Endothelial cell (in vitro differentiated cells): ENCODE data around the gene PLD2. TPM values are rescaled to one million over a fixed set of nuclear protein-coding genes. Genes with fewer than 3 reads are reported as not detected.

ENCODE experiments used
- DNase-seq: peaks from one replicate; pipeline ENCODE4 v3.0.0; 2021; ENCODE audit warnings: low spot score
- H3K27ac Mint-ChIP-seq: one replicate; pipeline ENCODE4 v1.8.0; 2021; ENCODE audit warnings: mixed read lengths, inconsistent platforms; ENCODE audit not compliant: unreplicated experiment
- H3K27me3 Mint-ChIP-seq: one replicate; pipeline ENCODE4 v1.8.0; 2021; ENCODE audit warnings: mild to moderate bottlenecking, moderate library complexity, mixed read lengths, inconsistent platforms; ENCODE audit not compliant: unreplicated experiment
- H3K36me3 Mint-ChIP-seq: one replicate; pipeline ENCODE4 v1.8.0; 2021; ENCODE audit warnings: mild to moderate bottlenecking, low read depth, mixed read lengths, inconsistent platforms; ENCODE audit not compliant: unreplicated experiment
- H3K4me1 Mint-ChIP-seq: one replicate; pipeline ENCODE4 v1.8.0; 2021; ENCODE audit warnings: mild to moderate bottlenecking, mixed read lengths, inconsistent platforms; ENCODE audit not compliant: unreplicated experiment
- H3K4me3 Mint-ChIP-seq: one replicate; pipeline ENCODE4 v1.8.0; 2021; ENCODE audit warnings: mild to moderate bottlenecking, mixed read lengths, inconsistent platforms; ENCODE audit not compliant: unreplicated experiment
- H3K9me3 Mint-ChIP-seq: one replicate; pipeline ENCODE4 v1.8.0; 2021; ENCODE audit warnings: mixed read lengths, inconsistent platforms; ENCODE audit not compliant: unreplicated experiment
- CTCF ChIP-seq: fragments of 200-600 bp; sonication (generic); IDR thresholded peaks from one replicate; pipeline ENCODE4 v1.5.0; 2021; ENCODE audit warnings: antibody characterized with exemption; ENCODE audit not compliant: unreplicated experiment
- total RNA-seq: library from RNA; stranded (reverse); fragmentation: NEBNext Ultra II Directional; extraction: Animal tissue kit (Norgen Biotek cat#: 25700); gene quantifications from one replicate; pipeline ENCODE4 v1.2.1, GENCODE V29; 2021; ENCODE audit not compliant: unreplicated experiment

Gene PLD2
- total RNA-seq, 1 donor from 2014 or later, result 86.5 TPM

DNA sequence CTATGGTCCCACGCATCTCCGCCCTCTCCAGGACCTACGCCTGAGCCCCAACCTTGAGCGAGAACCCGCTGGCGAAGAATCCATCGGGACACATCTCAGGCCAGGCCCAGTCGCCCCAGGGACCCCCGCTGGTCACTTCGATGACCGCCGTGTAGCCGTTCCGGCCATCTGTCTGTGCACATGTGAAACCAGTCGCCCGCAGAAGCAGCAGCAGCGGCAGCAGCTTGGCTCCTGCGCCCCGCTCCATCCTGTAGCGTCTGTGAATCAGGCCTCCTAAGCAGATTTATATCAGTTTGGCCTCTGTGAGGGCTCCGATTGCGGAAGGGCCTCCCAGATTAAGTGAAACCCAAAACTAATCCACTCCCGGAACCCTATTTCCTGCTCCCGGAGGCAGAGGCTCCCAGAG, 20.8 kb upstream of the PLD2 start, which contains the start of gene VMO1:
Gene VMO1 (minus strand): TSS at position 259 of the 406 bp plus-strand sequence. CDS start 12 bp downstream, at position 247.
- no peak for DNase-seq
- H3K36me3 Mint-ChIP-seq, result peaks cover 3% of the 10 kb centered on the region
- H3K9me3 Mint-ChIP-seq, result no peaks in the 10 kb centered on the region
- H3K27me3 Mint-ChIP-seq, result peaks cover 9% of the 10 kb centered on the region
- no peak within 1 kb of the TSS for H3K4me3 Mint-ChIP-seq
- H3K27ac Mint-ChIP-seq, result no peak within 1 kb of the TSS
- peaks cover 8% of the 10 kb centered on the region for H3K4me1 Mint-ChIP-seq
- no peak for TF ChIP-seq CTCF

DNA sequence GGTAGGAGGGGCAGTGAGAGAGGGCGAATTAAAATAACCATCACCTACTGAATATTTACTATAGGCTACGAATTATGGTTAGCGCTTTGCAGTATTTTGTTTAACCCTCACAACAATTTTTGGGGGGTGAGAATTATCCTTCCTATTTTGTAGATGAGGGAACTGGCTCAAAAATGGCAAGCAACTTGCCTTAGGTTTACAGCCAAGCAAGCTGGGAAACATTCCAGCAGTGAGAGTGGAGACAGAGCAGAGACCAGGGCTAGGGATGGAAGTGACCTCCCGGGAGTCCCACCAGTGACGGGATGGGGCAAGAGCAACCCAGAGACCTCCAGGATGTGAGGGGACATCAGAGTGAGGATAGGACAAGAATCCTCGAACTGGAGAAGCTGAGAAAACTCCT, 20.4 kb upstream of the PLD2 start:
- Mint-ChIP-seq H3K27me3 (peaks cover 11% of the 10 kb centered on the region), H3K9me3 (no peaks in the 10 kb centered on the region), H3K27ac (no peak overlapping the region), H3K4me3 (no peak overlapping the region), H3K36me3 (peaks cover 3% of the 10 kb centered on the region), H3K4me1 (peaks cover 8% of the 10 kb centered on the region)
- DNase-seq, result no peak
- no peak for TF ChIP-seq CTCF

GRCh38 chr17:4788159-4788806, 18.7 kb upstream of the PLD2 start:
- no peak for TF ChIP-seq CTCF
- Mint-ChIP-seq H3K27me3 (peaks cover 8% of the 10 kb centered on the region), H3K4me3 (peak overlapping the region; percentile 73), H3K36me3 (peaks cover 3% of the 10 kb centered on the region), H3K4me1 (peaks cover 8% of the 10 kb centered on the region), H3K9me3 (no peaks in the 10 kb centered on the region), H3K27ac (no peak overlapping the region)
- no peak for DNase-seq

GRCh38 chr17:4788807-4789700, 17.9 kb upstream of the PLD2 start, which contains the start of gene GLTPD2:
TSS of gene GLTPD2 (plus strand) at chr17:4788964. CDS start at chr17:4789012, 48 bp downstream.
- no peak within 1 kb of the TSS for H3K27ac Mint-ChIP-seq
- no peaks in the 10 kb centered on the region for H3K9me3 Mint-ChIP-seq
- peaks cover 8% of the 10 kb centered on the region for H3K4me1 Mint-ChIP-seq
- peaks cover 3% of the 10 kb centered on the region for H3K36me3 Mint-ChIP-seq
- H3K27me3 Mint-ChIP-seq, result peaks cover 9% of the 10 kb centered on the region
- DNase-seq, result peak; percentile 21
- no peak for TF ChIP-seq CTCF
- H3K4me3 Mint-ChIP-seq, result peak within 1 kb of the TSS; percentile 84

GRCh38 chr17:4789701-4789950, 17.3 kb upstream of the PLD2 start:
- DNase-seq, result no peak
- H3K9me3 Mint-ChIP-seq, result no peaks in the 10 kb centered on the region

More at GRCh38 chr17:4789701-4789950, 17.3 kb upstream of the PLD2 start:
- Mint-ChIP-seq H3K36me3 (peaks cover 3% of the 10 kb centered on the region), H3K27ac (no peak overlapping the region), H3K4me1 (peaks cover 8% of the 10 kb centered on the region), H3K27me3 (peaks cover 10% of the 10 kb centered on the region), H3K4me3 (peak overlapping the region; percentile 84)
- TF ChIP-seq CTCF, result no peak
